ENCODE measurements around the gene C15orf62. TPM values are rescaled to one million over a fixed set of nuclear protein-coding genes. Genes with fewer than 3 reads are reported as not detected.

C15orf62 gene
- polyA plus RNA-seq, 1 donor (not counting 4 experiments of a cell fraction or from before 2014, with no cell fraction given): 0.14 TPM

- H3K9me3 ChIP-seq (ENCODE audit: control insufficient read depth, low read depth, low read length): no peaks in the 10 kb centered on the region
- no peaks in the 10 kb centered on the region for H3K27me3 ChIP-seq (ENCODE audit: control insufficient read depth, extremely low read depth, insufficient read depth, low read length)
- H3K4me3 ChIP-seq (ENCODE audit: control insufficient read depth in 2 of 3, extremely low read depth in 1 of 3, insufficient read depth in 2 of 3, low read depth in 1 of 3, low read length in 3 of 3): no peak overlapping the region
- H3K9me1 ChIP-seq (ENCODE audit: control insufficient read depth, extremely low read depth, insufficient read depth, low read length): no peaks in the 10 kb centered on the region
- TF ChIP-seq CTCF (optimal IDR thresholded peaks at IDR 0.05 in 1 of 3, IDR thresholded peaks at IDR 0.05 in 1 of 3, conservative IDR thresholded peaks at IDR 0.05 in 1 of 3; ENCODE audit: extremely low read depth in 1 of 3, insufficient read depth in 2 of 3, low read length in 3 of 3) (no peak), EZH2 (IDR thresholded peaks at IDR 0.05; ENCODE audit: low read length) (no peak)
- H3K36me3 ChIP-seq (ENCODE audit: control insufficient read depth in 2 of 2, extremely low read depth in 1 of 2, insufficient read depth in 2 of 2, low read length in 2 of 2): peaks cover 30 to 45% of the 10 kb centered on the region in 2 experiments
- H2AFZ ChIP-seq (ENCODE audit: control insufficient read depth, low read length): no peak overlapping the region
- H3K4me2 ChIP-seq (ENCODE audit: control insufficient read depth, extremely low read depth, insufficient read depth, low read depth, low read length): peak overlapping the region; percentile 18
- peaks cover 12% of the 10 kb centered on the region for H3K4me1 ChIP-seq (ENCODE audit: control insufficient read depth, extremely low read depth, insufficient read depth, low read length)
- no peak for DNase-seq (ENCODE audit: low read depth, low spot score)
- H3K27ac ChIP-seq (ENCODE audit: control insufficient read depth, insufficient read depth, low read length): peak overlapping the region; percentile 66
- H4K20me1 ChIP-seq (ENCODE audit: control insufficient read depth, extremely low read depth, insufficient read depth, low read length): no peaks in the 10 kb centered on the region
- dilution Hi-C loops (cut with MboI; ENCODE audit: extremely low pct_ligation_motif_present, low sequenced_read_pairs): no loop called here
- H3K79me2 ChIP-seq (ENCODE audit: control insufficient read depth, insufficient read depth, low read length): no peaks in the 10 kb centered on the region
- FAIRE-seq: peak; percentile 17
- peak overlapping the region; percentile 15 for H3K9ac ChIP-seq (ENCODE audit: control insufficient read depth, extremely low read depth, insufficient read depth, low read length)
Observed at GRCh38 chr15:40743485-40743901, 26.3 kb upstream of the C15orf62 start.

GRCh38 chr15:40743921-40744814 is 25.6 kb upstream of the C15orf62 start:
- peak overlapping the region; percentile 66 for H3K27ac ChIP-seq (ENCODE audit: control insufficient read depth, insufficient read depth, low read length)
- H2AFZ ChIP-seq (ENCODE audit: control insufficient read depth, low read length): no peak overlapping the region
- peak overlapping the region; percentile 18 for H3K4me2 ChIP-seq (ENCODE audit: control insufficient read depth, extremely low read depth, insufficient read depth, low read depth, low read length)
- no peak for FAIRE-seq
- no peaks in the 10 kb centered on the region for H3K27me3 ChIP-seq (ENCODE audit: control insufficient read depth, extremely low read depth, insufficient read depth, low read length)
- H3K4me3 ChIP-seq (ENCODE audit: control insufficient read depth in 2 of 3, extremely low read depth in 1 of 3, insufficient read depth in 2 of 3, low read depth in 1 of 3, low read length in 3 of 3): no peak overlapping the region
- peaks cover 12% of the 10 kb centered on the region for H3K4me1 ChIP-seq (ENCODE audit: control insufficient read depth, extremely low read depth, insufficient read depth, low read length)
- H3K9me1 ChIP-seq (ENCODE audit: control insufficient read depth, extremely low read depth, insufficient read depth, low read length): no peaks in the 10 kb centered on the region
- H4K20me1 ChIP-seq (ENCODE audit: control insufficient read depth, extremely low read depth, insufficient read depth, low read length): no peaks in the 10 kb centered on the region
- dilution Hi-C loops (cut with MboI; ENCODE audit: extremely low pct_ligation_motif_present, low sequenced_read_pairs): no loop called here
- TF ChIP-seq CTCF (optimal IDR thresholded peaks at IDR 0.05 in 1 of 3, IDR thresholded peaks at IDR 0.05 in 1 of 3, conservative IDR thresholded peaks at IDR 0.05 in 1 of 3; ENCODE audit: extremely low read depth in 1 of 3, insufficient read depth in 2 of 3, low read length in 3 of 3): peak in 1 of 3 experiments; percentile 20
- no peak for TF ChIP-seq EZH2 (IDR thresholded peaks at IDR 0.05; ENCODE audit: low read length)
- H3K79me2 ChIP-seq (ENCODE audit: control insufficient read depth, insufficient read depth, low read length): no peaks in the 10 kb centered on the region
- peaks cover 29 to 46% of the 10 kb centered on the region in 2 experiments for H3K36me3 ChIP-seq (ENCODE audit: control insufficient read depth in 2 of 2, extremely low read depth in 1 of 2, insufficient read depth in 2 of 2, low read length in 2 of 2)
- H3K9me3 ChIP-seq (ENCODE audit: control insufficient read depth, low read depth, low read length): no peaks in the 10 kb centered on the region
- H3K9ac ChIP-seq (ENCODE audit: control insufficient read depth, extremely low read depth, insufficient read depth, low read length): peak overlapping the region; percentile 15
- DNase-seq (ENCODE audit: low read depth, low spot score): peak; percentile 36
